ACC112 (cell line): Measurements from ENCODE around the gene RASSF3.

Experiments
- H2AFZ ChIP-seq: fragments of 200-600 bp; sonication (generic); one replicate; pipeline ENCODE4 v1.6.0; 2017; ENCODE audit warnings: antibody characterized with exemption, low read length; ENCODE audit not compliant: unreplicated experiment
- H3K27ac ChIP-seq: fragments of 200-600 bp; sonication (generic); 2 replicates; pipeline ENCODE4 v1.5.1; 2014; ENCODE audit warnings: low read depth, mild to moderate bottlenecking, antibody characterized with exemption, low read length, moderate library complexity
- H3K27me3 ChIP-seq: fragments of 200-600 bp; sonication (generic); 2 replicates; pipeline ENCODE4 v1.6.1; 2014; ENCODE audit warnings: mild to moderate bottlenecking, antibody characterized with exemption, low read length, moderate library complexity, mixed read lengths; ENCODE audit not compliant: insufficient read depth
- H3K36me3 ChIP-seq: fragments of 200-600 bp; sonication (generic); 2 replicates; pipeline ENCODE4 v1.6.1; 2016; ENCODE audit warnings: mild to moderate bottlenecking, antibody characterized with exemption, low read length, moderate library complexity, mixed read lengths; ENCODE audit not compliant: insufficient read depth
- H3K4me1 ChIP-seq: fragments of 200-600 bp; sonication (generic); one replicate; pipeline ENCODE4 v1.6.1; 2016; ENCODE audit warnings: low read length, mixed read lengths; ENCODE audit not compliant: insufficient read depth, unreplicated experiment, control insufficient read depth
- H3K4me3 ChIP-seq: fragments of 200-600 bp; sonication (generic); 2 replicates; pipeline ENCODE4 v1.5.1; 2014; ENCODE audit warnings: mild to moderate bottlenecking, low read depth, low read length
- H3K79me2 ChIP-seq: fragments of 200-600 bp; sonication (generic); one replicate; pipeline ENCODE4 v1.6.0; 2016; ENCODE audit warnings: low read length; ENCODE audit not compliant: control insufficient read depth, unreplicated experiment, insufficient read depth

Gene RASSF3

DNA sequence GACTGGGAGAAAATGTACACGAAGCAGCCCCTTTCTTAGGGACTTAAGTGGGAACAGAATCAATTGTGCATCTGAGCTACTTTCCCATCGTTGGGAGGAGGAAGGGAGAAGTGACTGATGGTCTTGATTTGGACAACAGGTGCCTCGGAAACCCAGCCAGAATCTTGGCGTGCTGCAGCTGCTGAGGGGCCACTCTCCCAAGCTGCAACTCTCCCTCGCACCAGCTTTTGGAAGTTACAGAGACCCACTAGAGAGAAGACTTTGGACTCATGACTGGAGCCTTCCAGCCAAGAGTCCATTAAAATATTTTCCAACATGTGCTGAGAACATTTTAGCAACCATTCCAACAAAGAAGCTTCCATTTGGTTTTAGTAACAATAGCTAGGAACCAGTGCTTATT, 96.6 kb downstream of the RASSF3 start:
- H2AFZ ChIP-seq: no peak overlapping the region
- H3K4me3 ChIP-seq: no peak overlapping the region
- H3K36me3 ChIP-seq: no peaks in the 10 kb centered on the region
- no peaks in the 10 kb centered on the region for H3K4me1 ChIP-seq
- no peak overlapping the region for H3K27ac ChIP-seq
- H3K27me3 ChIP-seq: no peaks in the 10 kb centered on the region
- H3K79me2 ChIP-seq: no peaks in the 10 kb centered on the region

DNA sequence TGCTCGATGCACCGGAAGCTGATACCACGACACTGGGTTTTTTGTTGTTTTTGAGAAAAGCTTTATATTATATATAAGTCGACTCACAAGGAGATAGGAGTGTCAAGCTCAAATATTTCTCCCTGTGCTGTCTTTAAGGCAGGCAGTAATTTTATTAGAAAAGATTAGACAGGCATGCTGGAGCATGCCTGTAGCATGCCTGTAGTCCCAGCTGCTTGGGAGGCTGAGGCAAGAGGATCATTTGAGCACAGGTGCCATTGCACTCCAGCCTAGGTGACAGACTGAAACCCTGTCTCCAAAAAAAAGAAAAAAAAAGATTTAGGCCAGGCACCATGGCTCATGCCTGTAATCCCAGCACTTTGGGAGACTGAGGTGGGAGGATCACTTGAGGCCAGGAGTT, 97.1 kb downstream of the RASSF3 start:
- no peaks in the 10 kb centered on the region for H3K36me3 ChIP-seq
- H2AFZ ChIP-seq: no peak overlapping the region
- no peaks in the 10 kb centered on the region for H3K79me2 ChIP-seq
- H3K27ac ChIP-seq: no peak overlapping the region
- no peaks in the 10 kb centered on the region for H3K27me3 ChIP-seq
- no peak overlapping the region for H3K4me3 ChIP-seq
- H3K4me1 ChIP-seq: no peaks in the 10 kb centered on the region

GRCh38 chr12:64707926-64708325, 97.6 kb downstream of the RASSF3 start:
- H2AFZ ChIP-seq: no peak overlapping the region
- no peaks in the 10 kb centered on the region for H3K4me1 ChIP-seq

GRCh38 chr12:64709429-64709828, 99.1 kb downstream of the RASSF3 start:
- Histone ChIP-seq H2AFZ (no peak overlapping the region), H3K4me1 (no peaks in the 10 kb centered on the region), H3K27me3 (no peaks in the 10 kb centered on the region), H3K36me3 (peaks cover 6% of the 10 kb centered on the region; the same call in 1 of the 2 replicates), H3K79me2 (no peaks in the 10 kb centered on the region), H3K4me3 (no peak overlapping the region), H3K27ac (no peak overlapping the region)

More at GRCh38 chr12:64707926-64708325, 97.6 kb downstream of the RASSF3 start:
- Histone ChIP-seq H3K36me3 (no peaks in the 10 kb centered on the region), H3K27me3 (no peaks in the 10 kb centered on the region), H3K79me2 (no peaks in the 10 kb centered on the region), H3K4me3 (no peak overlapping the region), H3K27ac (no peak overlapping the region)

DNA sequence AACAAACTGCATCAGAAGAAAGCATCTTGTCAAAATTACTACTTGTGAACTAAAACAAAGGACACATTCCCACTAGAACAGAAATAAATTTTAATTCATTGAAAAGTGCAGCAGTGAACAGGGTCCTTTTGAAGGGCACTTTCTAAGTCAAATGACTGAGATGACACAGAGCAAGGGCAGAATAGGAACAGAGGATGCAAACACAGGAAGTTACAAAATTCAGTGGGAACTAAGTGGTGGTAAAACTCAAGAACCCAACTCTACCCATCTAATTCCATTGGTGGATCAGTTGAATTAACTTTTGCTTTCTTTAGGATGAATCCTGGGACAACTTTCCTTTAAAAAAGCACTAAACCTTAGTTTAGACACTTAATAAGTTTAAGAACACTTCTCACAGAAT, 103.1 kb downstream of the RASSF3 start:
- Histone ChIP-seq H3K27ac (no peak overlapping the region), H3K36me3 (peaks cover 21% of the 10 kb centered on the region), H3K27me3 (no peaks in the 10 kb centered on the region), H3K79me2 (no peaks in the 10 kb centered on the region), H3K4me1 (no peaks in the 10 kb centered on the region), H2AFZ (no peak overlapping the region), H3K4me3 (no peak overlapping the region)

GRCh38 chr12:64714551-64714968, 104.3 kb downstream of the RASSF3 start:
- Histone ChIP-seq H3K27ac (no peak overlapping the region), H3K36me3 (peaks cover 21% of the 10 kb centered on the region), H2AFZ (no peak overlapping the region)

GRCh38 chr12:64716371-64716770, 106.1 kb downstream of the RASSF3 start:
- no peaks in the 10 kb centered on the region for H3K27me3 ChIP-seq
- no peaks in the 10 kb centered on the region for H3K79me2 ChIP-seq
- H3K4me1 ChIP-seq: no peaks in the 10 kb centered on the region
- H3K4me3 ChIP-seq: no peak overlapping the region
- H3K27ac ChIP-seq: no peak overlapping the region
- no peak overlapping the region for H2AFZ ChIP-seq
- H3K36me3 ChIP-seq: peaks cover 30% of the 10 kb centered on the region

More at GRCh38 chr12:64714551-64714968, 104.3 kb downstream of the RASSF3 start:
- H3K4me1 ChIP-seq: no peaks in the 10 kb centered on the region
- H3K27me3 ChIP-seq: no peaks in the 10 kb centered on the region
- no peak overlapping the region for H3K4me3 ChIP-seq
- H3K79me2 ChIP-seq: no peaks in the 10 kb centered on the region

- peaks cover 34% of the 10 kb centered on the region for H3K36me3 ChIP-seq
These were observed 106.7 kb downstream of the RASSF3 start for GRCh38 chr12:64716839-64717455.

GRCh38 chr12:64718649-64719048, 108.4 kb downstream of the RASSF3 start:
- H3K4me1 ChIP-seq: no peaks in the 10 kb centered on the region
- H3K36me3 ChIP-seq: peaks cover 42% of the 10 kb centered on the region
- H3K27me3 ChIP-seq: no peaks in the 10 kb centered on the region

More at GRCh38 chr12:64716839-64717455, 106.7 kb downstream of the RASSF3 start:
- Histone ChIP-seq H3K4me1 (no peaks in the 10 kb centered on the region), H3K27ac (no peak overlapping the region), H3K27me3 (no peaks in the 10 kb centered on the region), H3K79me2 (no peaks in the 10 kb centered on the region), H2AFZ (no peak overlapping the region), H3K4me3 (no peak overlapping the region)

DNA sequence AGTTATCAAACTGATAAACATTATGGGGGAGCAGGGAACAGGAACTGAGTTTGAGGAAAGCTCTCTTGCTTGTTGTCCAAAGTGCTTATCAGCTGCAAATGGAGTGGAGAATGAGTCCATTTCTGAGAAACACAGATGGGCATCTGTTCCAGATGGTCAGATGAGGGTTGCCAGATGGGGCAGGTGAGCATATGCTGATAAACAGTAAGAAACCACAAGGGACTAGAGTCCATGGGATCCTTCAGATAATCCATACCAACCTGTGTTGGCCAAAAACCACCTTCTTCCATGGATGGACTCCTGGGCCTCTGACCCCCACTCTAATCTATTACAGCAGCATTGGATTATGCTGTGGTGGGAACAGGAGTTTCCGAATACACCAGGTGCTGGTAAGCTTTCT, 110.6 kb downstream of the RASSF3 start:
- no peaks in the 10 kb centered on the region for H3K27me3 ChIP-seq
- H3K79me2 ChIP-seq: no peaks in the 10 kb centered on the region
- H3K4me1 ChIP-seq: no peaks in the 10 kb centered on the region
- H3K4me3 ChIP-seq: no peak overlapping the region
- no peak overlapping the region for H3K27ac ChIP-seq
- H2AFZ ChIP-seq: no peak overlapping the region
- H3K36me3 ChIP-seq: peaks cover 32% of the 10 kb centered on the region

More at GRCh38 chr12:64718649-64719048, 108.4 kb downstream of the RASSF3 start:
- Histone ChIP-seq H2AFZ (no peak overlapping the region), H3K27ac (no peak overlapping the region), H3K4me3 (no peak overlapping the region), H3K79me2 (no peaks in the 10 kb centered on the region)

DNA sequence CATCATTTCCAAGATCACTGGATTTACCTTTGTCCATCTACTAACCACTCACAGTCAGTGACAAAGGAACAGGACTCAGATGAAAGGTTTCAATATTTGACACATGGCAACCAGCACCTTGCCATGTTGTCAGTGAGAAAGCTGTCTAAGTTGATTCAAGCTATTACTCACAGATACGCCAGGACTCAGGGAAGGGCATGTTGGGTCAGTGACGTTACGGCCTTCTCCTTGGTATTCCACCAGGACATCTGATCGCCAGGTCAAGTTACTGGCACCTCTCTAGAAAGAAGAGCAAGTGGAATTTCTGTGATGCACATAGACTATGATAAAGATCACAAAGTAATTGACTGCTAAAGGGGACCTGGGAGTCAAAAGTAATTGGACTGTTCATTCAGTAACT, 112.5 kb downstream of the RASSF3 start:
- no peak overlapping the region for H3K27ac ChIP-seq
- peaks cover 27% of the 10 kb centered on the region for H3K36me3 ChIP-seq
- H3K4me3 ChIP-seq: no peak overlapping the region
- no peaks in the 10 kb centered on the region for H3K4me1 ChIP-seq
- no peak overlapping the region for H2AFZ ChIP-seq
- H3K27me3 ChIP-seq: no peaks in the 10 kb centered on the region
- no peaks in the 10 kb centered on the region for H3K79me2 ChIP-seq
